A549 (cell line): ENCODE results near the gene MYO1D.

Experiments used
- CHD2 ChIP-seq: fragments of 150-350 bp; IDR thresholded peaks from 2 replicates; pipeline ENCODE4 v1.6.1; 2014; ENCODE audit warnings: low read length; ENCODE audit not compliant: partially characterized antibody
- CTCF ChIP-seq: fragments of >200 bp; sonication (Bioruptor Twin); formaldehyde crosslinking; IDR thresholded peaks from 3 replicates; pipeline ENCODE4 v1.5.1; 2016
- E2F6 ChIP-seq: IDR thresholded peaks from 2 replicates; pipeline ENCODE4 v1.6.1; 2012; ENCODE audit warnings: low read depth, borderline replicate concordance
- HOXA7 ChIP-seq: fragments of 250-450 bp; sonication (Bioruptor Pico); IDR thresholded peaks from 2 replicates; pipeline ENCODE4 v1.5.0; 2020; ENCODE audit warnings: mild to moderate bottlenecking, moderate library complexity
- KDM5A ChIP-seq: fragments of 200-600 bp; sonication (generic); IDR thresholded peaks from 2 replicates; pipeline ENCODE4 v1.6.1; 2016; ENCODE audit warnings: antibody characterized with exemption, mild to moderate bottlenecking
- MAZ ChIP-seq: fragments of 150-350 bp; IDR thresholded peaks from 2 replicates; pipeline ENCODE4 v1.6.1; 2014; ENCODE audit warnings: antibody characterized with exemption, low read depth, low read length, borderline replicate concordance
- POLR2A ChIP-seq: IDR thresholded peaks from 2 replicates; pipeline ENCODE4 v1.6.1; 2012; ENCODE audit warnings: mild to moderate bottlenecking, low read length
- RCOR1 ChIP-seq: fragments of 150-350 bp; IDR thresholded peaks from 2 replicates; pipeline ENCODE4 v1.6.1; 2014; ENCODE audit warnings: antibody characterized with exemption, low read length, low read depth
- REST ChIP-seq: fragments of 200-600 bp; sonication (generic); IDR thresholded peaks from 2 replicates; pipeline ENCODE4 v1.6.1; 2016; ENCODE audit warnings: antibody characterized with exemption, mild to moderate bottlenecking, moderate library complexity
- RNF2 ChIP-seq: fragments of 200-600 bp; sonication (generic); IDR thresholded peaks from 2 replicates; pipeline ENCODE4 v1.6.1; 2016; ENCODE audit warnings: low read depth, mild to moderate bottlenecking, antibody characterized with exemption, moderate library complexity, borderline replicate concordance
- SMC3 ChIP-seq: fragments of >200 bp; sonication (Bioruptor Twin); formaldehyde crosslinking; IDR thresholded peaks from 3 replicates; pipeline ENCODE4 v1.6.1; 2018; ENCODE audit warnings: inconsistent platforms
- USF2 ChIP-seq: fragments of 450-650 bp; IDR thresholded peaks from 2 replicates; pipeline ENCODE4 v1.6.1; 2014; ENCODE audit warnings: antibody characterized with exemption

- no peak for TF ChIP-seq CTCF
- TF ChIP-seq RCOR1 = no peak
- no peak for TF ChIP-seq REST
- TF ChIP-seq E2F6 = no peak
- no peak for TF ChIP-seq CHD2
- TF ChIP-seq HOXA7 (CRISPR knock-in tag) = no peak
- TF ChIP-seq POLR2A = no peak
- no peak for TF ChIP-seq RNF2
- no peak for TF ChIP-seq USF2
- no peak for TF ChIP-seq KDM5A
- no peak for TF ChIP-seq MAZ
- no peak for TF ChIP-seq SMC3
These were observed 74.6 kb downstream of the MYO1D start for GRCh38 chr17:32802306-32802705.
